RWPE1 (cell line): ENCODE results near the gene EVX1.

ENCODE experiments used
- CTCF ChIA-PET: fragments of 350-600 bp; sonication (Branson Sonifier 250); formaldehyde crosslinking; extraction: SDS; loops from one replicate; lab custom pipeline; 2021; lab: Yijun Ruan, JAX
- POLR2A ChIA-PET: fragments of 400-600 bp; formaldehyde crosslinking; extraction: SDS; loops from one replicate; lab custom pipeline; 2020; ENCODE audit warnings: antibody characterized with exemption; ENCODE audit not compliant: low non-redundant PET; lab: Yijun Ruan, JAX
- DNase-seq: peaks from one replicate; pipeline ENCODE4 v3.0.0; 2012; ENCODE audit warnings: low spot score
- H3K27ac ChIP-seq: fragments of 450-650 bp; 2 replicates; pipeline ENCODE4 v1.5.1; 2017
- TF ChIP-seq, protein P1 (sequence below): fragments of 450-650 bp; conservative IDR thresholded peaks from 2 replicates; pipeline ENCODE4 v1.5.1; 2017; ENCODE audit warnings: low read depth, mild to moderate bottlenecking

Gene EVX1

DNA sequence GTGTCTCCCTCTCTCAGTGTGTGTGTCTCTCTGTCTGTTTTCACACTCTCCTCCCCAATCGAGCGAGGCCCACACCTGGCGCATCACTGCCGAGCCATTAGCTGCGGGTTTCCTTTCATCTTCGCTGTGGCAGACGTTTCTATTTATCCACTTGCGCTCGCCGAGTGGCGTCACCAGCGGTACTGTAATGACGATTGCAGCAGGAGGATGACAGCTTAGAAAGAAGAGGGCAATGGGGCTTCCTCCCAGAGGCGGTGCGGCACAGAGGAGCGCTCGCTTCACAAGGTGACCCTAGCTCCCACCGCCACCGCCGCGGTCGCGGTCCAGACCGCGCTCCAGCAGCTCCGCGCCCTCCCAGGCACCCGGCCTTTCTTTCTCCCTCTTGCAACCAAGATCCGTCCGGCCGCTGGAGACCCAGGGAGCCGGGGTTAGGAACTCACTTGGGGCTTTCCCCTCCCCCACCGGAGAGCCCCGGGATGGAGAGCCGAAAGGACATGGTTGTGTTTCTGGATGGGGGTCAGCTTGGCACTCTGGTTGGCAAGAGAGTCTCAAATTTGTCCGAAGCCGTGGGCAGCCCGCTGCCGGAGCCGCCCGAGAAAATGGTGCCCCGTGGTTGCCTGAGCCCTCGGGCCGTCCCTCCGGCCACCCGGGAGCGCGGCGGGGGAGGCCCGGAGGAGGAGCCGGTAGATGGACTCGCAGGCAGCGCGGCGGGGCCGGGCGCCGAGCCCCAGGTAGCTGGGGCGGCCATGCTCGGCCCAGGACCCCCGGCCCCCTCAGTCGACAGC lies at the start of gene EVX1:
Gene EVX1 (plus strand): TSS at position 248 of the 785 bp plus-strand sequence. CDS start 229 bp downstream, at position 477.
- CTCF ChIA-PET: interaction anchor here (0.6 kb wide), 2 partner anchors 16 to 1572 kb away, joined by 3 to 4 read pairs; no protein-coding TSS in a partner anchor
- peak; percentile 21 for DNase-seq
- no peak within 1 kb of the TSS for H3K27ac ChIP-seq
- TF ChIP-seq, protein P1, sequence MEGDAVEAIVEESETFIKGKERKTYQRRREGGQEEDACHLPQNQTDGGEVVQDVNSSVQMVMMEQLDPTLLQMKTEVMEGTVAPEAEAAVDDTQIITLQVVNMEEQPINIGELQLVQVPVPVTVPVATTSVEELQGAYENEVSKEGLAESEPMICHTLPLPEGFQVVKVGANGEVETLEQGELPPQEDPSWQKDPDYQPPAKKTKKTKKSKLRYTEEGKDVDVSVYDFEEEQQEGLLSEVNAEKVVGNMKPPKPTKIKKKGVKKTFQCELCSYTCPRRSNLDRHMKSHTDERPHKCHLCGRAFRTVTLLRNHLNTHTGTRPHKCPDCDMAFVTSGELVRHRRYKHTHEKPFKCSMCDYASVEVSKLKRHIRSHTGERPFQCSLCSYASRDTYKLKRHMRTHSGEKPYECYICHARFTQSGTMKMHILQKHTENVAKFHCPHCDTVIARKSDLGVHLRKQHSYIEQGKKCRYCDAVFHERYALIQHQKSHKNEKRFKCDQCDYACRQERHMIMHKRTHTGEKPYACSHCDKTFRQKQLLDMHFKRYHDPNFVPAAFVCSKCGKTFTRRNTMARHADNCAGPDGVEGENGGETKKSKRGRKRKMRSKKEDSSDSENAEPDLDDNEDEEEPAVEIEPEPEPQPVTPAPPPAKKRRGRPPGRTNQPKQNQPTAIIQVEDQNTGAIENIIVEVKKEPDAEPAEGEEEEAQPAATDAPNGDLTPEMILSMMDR: no peak
- POLR2A ChIA-PET: no interaction called here

DNA sequence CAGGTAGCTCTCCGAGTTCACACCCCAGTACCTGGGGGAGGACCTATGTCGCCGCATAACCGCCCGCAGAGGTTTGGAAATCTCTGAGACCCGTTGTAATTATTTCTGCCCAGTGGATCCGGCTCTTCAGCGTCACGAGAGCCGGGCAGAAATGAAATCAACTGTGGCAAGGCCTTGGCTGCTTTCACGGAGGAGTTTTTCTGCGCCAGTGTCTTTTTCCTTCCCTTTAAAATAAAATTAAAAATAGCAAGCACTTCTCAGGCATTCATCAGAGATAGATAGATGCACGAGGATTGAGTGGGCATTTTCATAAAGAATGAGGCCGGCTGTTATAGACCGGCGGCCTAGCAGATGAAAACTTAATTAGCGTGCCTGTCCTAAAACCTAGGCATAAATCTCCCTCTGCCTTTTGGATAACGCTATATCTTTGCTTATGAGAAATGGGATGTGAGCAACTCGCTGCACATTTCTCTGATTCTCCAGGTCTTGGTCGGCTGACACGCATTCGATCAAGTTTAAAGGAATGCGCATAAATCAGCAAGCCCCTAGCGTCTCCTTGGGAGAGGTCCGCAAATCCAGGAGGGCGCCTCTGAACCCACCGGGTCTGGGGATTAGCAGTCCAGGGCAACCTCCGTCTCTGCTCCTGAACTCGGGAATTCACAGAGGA lies 49.1 kb upstream of the EVX1 start:
- ChIA-PET CTCF (interaction anchor here (0.7 to 0.8 kb wide), 2 partner anchors 413 to 534 kb away, joined by 3 to 7 read pairs; no protein-coding TSS in a partner anchor), POLR2A (no interaction called here)
- TF ChIP-seq, protein P1: no peak
- no peak for DNase-seq
- peak overlapping the region; percentile 90 for H3K27ac ChIP-seq

DNA sequence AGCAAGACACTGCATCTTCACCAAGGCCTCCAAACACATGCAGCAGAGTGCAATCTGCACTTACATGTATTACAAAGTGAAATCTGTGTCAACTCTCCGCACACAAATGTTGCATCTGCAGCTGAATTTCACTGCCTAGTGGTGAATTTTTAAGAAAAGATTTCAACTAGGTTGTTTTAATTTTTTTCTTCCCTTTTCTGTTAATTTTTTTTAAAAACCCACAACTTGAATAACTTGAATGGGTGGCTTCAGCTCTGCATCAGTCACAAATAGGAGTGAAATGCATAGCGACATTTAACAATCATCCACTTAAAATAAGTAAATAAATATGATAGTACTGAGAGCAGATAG lies 48.6 kb upstream of the EVX1 start:
- peak overlapping the region; percentile 90 for H3K27ac ChIP-seq
- ChIA-PET POLR2A (interaction anchor here (0.7 kb wide), 1 partner anchor 386 kb away, joined by 3 read pairs; no protein-coding TSS in a partner anchor), CTCF (interaction anchor here (0.7 to 0.8 kb wide), 2 partner anchors 412 to 534 kb away, joined by 3 to 7 read pairs; no protein-coding TSS in a partner anchor)
- DNase-seq: no peak
- TF ChIP-seq, protein P1: no peak

DNA sequence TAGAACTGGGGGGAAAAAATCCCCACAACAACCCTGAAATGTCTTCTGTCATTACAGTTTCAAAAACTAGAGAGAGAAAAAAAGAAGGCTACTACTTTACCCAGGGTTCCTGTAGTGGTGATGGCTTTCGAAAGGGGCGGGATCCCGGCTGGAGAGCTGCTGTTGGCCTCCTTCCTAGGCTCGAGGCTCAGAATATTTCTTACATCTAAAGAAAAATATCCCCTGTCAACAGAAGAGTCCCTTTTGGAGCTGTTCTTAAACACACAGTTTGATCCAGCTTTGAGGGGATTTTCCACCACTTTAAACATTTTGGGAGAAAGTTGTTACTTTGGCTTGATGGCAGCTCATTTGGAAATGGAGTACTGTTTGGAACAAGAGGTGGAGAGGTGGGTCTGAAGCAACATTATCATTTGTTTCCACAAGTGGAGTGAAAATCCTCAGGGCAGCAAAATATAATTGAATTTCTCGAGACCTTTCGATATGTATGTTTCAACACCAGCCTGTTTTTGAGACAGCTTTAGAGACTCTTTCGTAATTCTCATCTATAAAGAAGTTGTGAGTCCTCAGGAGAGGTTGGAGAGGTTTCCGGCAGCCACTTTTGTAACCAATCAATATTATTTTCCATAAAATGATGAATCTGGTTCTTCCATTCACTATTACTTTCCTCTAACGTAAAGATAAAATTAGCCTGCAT lies 47.8 kb upstream of the EVX1 start:
- TF ChIP-seq, protein P1: no peak
- ChIA-PET POLR2A (interaction anchor here (0.7 kb wide), 1 partner anchor 385 kb away, joined by 3 read pairs; no protein-coding TSS in a partner anchor), CTCF (interaction anchor here (0.8 to 1.5 kb wide), 2 partner anchors 411 to 825 kb away, joined by 4 to 7 read pairs; no protein-coding TSS in a partner anchor)
- no peak for DNase-seq
- no peak overlapping the region for H3K27ac ChIP-seq

DNA sequence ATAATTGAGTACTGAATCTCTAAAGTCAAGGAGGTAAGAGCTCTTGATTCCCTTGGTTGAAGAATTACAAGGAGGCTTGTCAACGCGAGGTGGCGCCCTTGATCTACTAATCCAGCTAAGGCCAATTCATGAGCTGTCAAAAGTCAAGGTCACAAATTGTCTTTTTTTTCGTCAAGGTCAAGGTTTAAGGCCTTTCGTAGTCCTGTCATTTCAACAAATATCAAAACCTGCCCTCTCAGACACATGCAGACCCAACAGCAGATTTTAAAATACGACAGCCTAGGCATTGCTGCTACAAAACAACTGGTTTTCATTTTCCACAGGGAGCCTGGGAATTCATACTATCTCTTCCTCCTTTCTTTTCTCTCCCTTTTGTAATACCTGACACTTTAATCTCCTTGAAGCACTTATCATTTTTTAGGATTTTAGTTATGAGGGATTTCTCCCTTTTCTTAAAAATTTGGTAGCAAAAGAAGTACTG lies 46.3 kb upstream of the EVX1 start:
- TF ChIP-seq, protein P1: peak; percentile 85
- DNase-seq: no peak
- ChIA-PET CTCF (interaction anchor here (0.5 to 1.5 kb wide), 19 partner anchors 10 to 1720 kb away, joined by 3 to 10 read pairs (median 4); partner anchors contain the start of genes HOXA10 and TAX1BP1), POLR2A (no interaction called here)
- no peak overlapping the region for H3K27ac ChIP-seq
